HG03159 (cell line): ENCODE measurements around the gene TDP1.

ENCODE experiments used
- ATAC-seq: cut with Tn5 transposase; IDR thresholded peaks from one replicate; pipeline ENCODE4 v1.9.1; 2021; ENCODE audit warnings: mild to moderate bottlenecking, moderate library complexity; ENCODE audit not compliant: unreplicated experiment

The TDP1 gene

GRCh38 chr14:89955745-89956660 is at the start of gene TDP1:
TSS of gene TDP1 (plus strand) at chr14:89955927. CDS start at chr14:89963115, 7,188 bp downstream.
- peak; percentile 59 for ATAC-seq

- ATAC-seq: no peak
Measured at GRCh38 chr14:89906000-89906399, 49.7 kb upstream of the TDP1 start.

GRCh38 chr14:89907655-89908054 is 48.1 kb upstream of the TDP1 start:
- no peak for ATAC-seq

- ATAC-seq: no peak
Measured at GRCh38 chr14:89908712-89909450, 46.8 kb upstream of the TDP1 start.

GRCh38 chr14:89909586-89909985 is 46.1 kb upstream of the TDP1 start:
- no peak for ATAC-seq

GRCh38 chr14:89910691-89911009 is 45.1 kb upstream of the TDP1 start:
- no peak for ATAC-seq

- no peak for ATAC-seq
Measured at GRCh38 chr14:89911010-89911919, 44.5 kb upstream of the TDP1 start.

- no peak for ATAC-seq
Measured at GRCh38 chr14:89912221-89912620, 43.5 kb upstream of the TDP1 start.

- ATAC-seq: no peak
Measured at GRCh38 chr14:89912667-89913211, 43.0 kb upstream of the TDP1 start.

GRCh38 chr14:89915114-89915878 is 40.4 kb upstream of the TDP1 start:
- ATAC-seq: peak; percentile 56

GRCh38 chr14:89918721-89919120 is 37.0 kb upstream of the TDP1 start:
- no peak for ATAC-seq

GRCh38 chr14:89920056-89920455 is 35.7 kb upstream of the TDP1 start:
- no peak for ATAC-seq

GRCh38 chr14:89921346-89921745 is 34.4 kb upstream of the TDP1 start:
- no peak for ATAC-seq

- no peak for ATAC-seq
Measured at GRCh38 chr14:89922031-89922907, 33.5 kb upstream of the TDP1 start.

- no peak for ATAC-seq
Measured at GRCh38 chr14:89924268-89924667, 31.5 kb upstream of the TDP1 start.

- no peak for ATAC-seq
Measured at GRCh38 chr14:89926694-89927093, 29.0 kb upstream of the TDP1 start.

- ATAC-seq: no peak
Measured at GRCh38 chr14:89927186-89927865, 28.4 kb upstream of the TDP1 start.

- no peak for ATAC-seq
Measured at GRCh38 chr14:89933002-89933401, 22.7 kb upstream of the TDP1 start.
